Measurements from ENCODE around the gene PWP2. TPM values are rescaled to one million over a fixed set of nuclear protein-coding genes. Genes with fewer than 3 reads are reported as not detected.

PWP2 gene
- total RNA-seq, 1 experiment from 2014 or later: 6.0 TPM

- H2BK12ac ChIP-seq (ENCODE audit: insufficient read length, low read depth, low read length): no peak overlapping the region
- H3K23me2 ChIP-seq (ENCODE audit: insufficient read length, low read depth, low read length, poor library complexity, severe bottlenecking): no peaks in the 10 kb centered on the region
- H4K5ac ChIP-seq (ENCODE audit: insufficient read length, low read depth, low read length): no peak overlapping the region
- no peaks in the 10 kb centered on the region for H3K27me3 ChIP-seq (ENCODE audit: insufficient read depth, low read length)
- WGBS (ENCODE audit: extremely low coverage, insufficient read length, low lambda C conversion rate): no CpG with 5 or more reads among the region's 9 CpGs
- no peak overlapping the region for H4K91ac ChIP-seq (ENCODE audit: insufficient read length, low read depth, low read length)
- H4K8ac ChIP-seq (replicated peaks; ENCODE audit: insufficient read length, low read depth, low read length): no peak overlapping the region
- no peak overlapping the region for H3K4ac ChIP-seq (ENCODE audit: low read depth, low read length)
- H2BK5ac ChIP-seq (ENCODE audit: insufficient read length, low read length): peak overlapping the region; percentile 19
- no peak overlapping the region for H3K14ac ChIP-seq (ENCODE audit: insufficient read depth, low read length)
- H2AK5ac ChIP-seq (ENCODE audit: insufficient read length, low read length): no peak overlapping the region
- H3K79me1 ChIP-seq (ENCODE audit: insufficient read depth, low read depth, low read length, poor library complexity, severe bottlenecking): no peaks in the 10 kb centered on the region
- H3K9ac ChIP-seq (ENCODE audit: extremely low read depth, insufficient read length, low read length): no peak overlapping the region
- no peak overlapping the region for H3T11ph ChIP-seq (ENCODE audit: low read length)
- no peak overlapping the region for H2BK20ac ChIP-seq (ENCODE audit: low read depth, low read length, poor library complexity, severe bottlenecking)
- Mint-ChIP-seq H3K27ac (no peak overlapping the region), H3K9me3 (no peaks in the 10 kb centered on the region), H3K4me3 (no peak overlapping the region), H3K27me3 (ENCODE audit: low read depth) (no peaks in the 10 kb centered on the region), H3K36me3 (ENCODE audit: insufficient read depth in 1 of 3, low read depth in 3 of 3) (peaks cover 12 to 52% (median 41%) of the 10 kb centered on the region in 3 experiments; a peak in 6 of 7 replicates), H3K4me1 (no peaks in the 10 kb centered on the region)
- H3K4me1 ChIP-seq (ENCODE audit: insufficient read depth, low read length): no peaks in the 10 kb centered on the region
- H3K4me2 ChIP-seq (ENCODE audit: insufficient read depth, insufficient read length, low read length): no peak overlapping the region
- TF ChIP-seq, protein P1, sequence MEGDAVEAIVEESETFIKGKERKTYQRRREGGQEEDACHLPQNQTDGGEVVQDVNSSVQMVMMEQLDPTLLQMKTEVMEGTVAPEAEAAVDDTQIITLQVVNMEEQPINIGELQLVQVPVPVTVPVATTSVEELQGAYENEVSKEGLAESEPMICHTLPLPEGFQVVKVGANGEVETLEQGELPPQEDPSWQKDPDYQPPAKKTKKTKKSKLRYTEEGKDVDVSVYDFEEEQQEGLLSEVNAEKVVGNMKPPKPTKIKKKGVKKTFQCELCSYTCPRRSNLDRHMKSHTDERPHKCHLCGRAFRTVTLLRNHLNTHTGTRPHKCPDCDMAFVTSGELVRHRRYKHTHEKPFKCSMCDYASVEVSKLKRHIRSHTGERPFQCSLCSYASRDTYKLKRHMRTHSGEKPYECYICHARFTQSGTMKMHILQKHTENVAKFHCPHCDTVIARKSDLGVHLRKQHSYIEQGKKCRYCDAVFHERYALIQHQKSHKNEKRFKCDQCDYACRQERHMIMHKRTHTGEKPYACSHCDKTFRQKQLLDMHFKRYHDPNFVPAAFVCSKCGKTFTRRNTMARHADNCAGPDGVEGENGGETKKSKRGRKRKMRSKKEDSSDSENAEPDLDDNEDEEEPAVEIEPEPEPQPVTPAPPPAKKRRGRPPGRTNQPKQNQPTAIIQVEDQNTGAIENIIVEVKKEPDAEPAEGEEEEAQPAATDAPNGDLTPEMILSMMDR (conservative IDR thresholded peaks at IDR 0.05): no peak
- H3K79me2 ChIP-seq (ENCODE audit: insufficient read depth, low read length): no peaks in the 10 kb centered on the region
- H3K23ac ChIP-seq (ENCODE audit: insufficient read length, low read depth, low read length): no peak overlapping the region
- no peak overlapping the region for H3K18ac ChIP-seq (ENCODE audit: insufficient read length, low read depth, low read length)
- H3K27ac ChIP-seq (ENCODE audit: insufficient read length, low read depth, low read length): no peak overlapping the region
- no peaks in the 10 kb centered on the region for H4K20me1 ChIP-seq (ENCODE audit: control insufficient read depth, insufficient read depth, insufficient read length)
- DNase-seq: no peak
- no peak overlapping the region for H2BK15ac ChIP-seq (ENCODE audit: low read depth, low read length)
- no peaks in the 10 kb centered on the region for H3K9me3 ChIP-seq (ENCODE audit: control insufficient read depth, low read depth, low read length)
- no peak overlapping the region for H2BK120ac ChIP-seq (ENCODE audit: low read depth, low read length, poor library complexity, severe bottlenecking)
- no peak overlapping the region for H2AFZ ChIP-seq (ENCODE audit: low read length)
- H3K56ac ChIP-seq (ENCODE audit: insufficient read length, low read depth, low read length): no peak overlapping the region
These were observed 15.0 kb upstream of the PWP2 start for GRCh38 chr21:44092211-44092610.

Data from H9 (cell line).